Activated B cell treated with CpG ODN at 0.5 μM for 24 hours (primary cell): ENCODE data around the gene ANXA6. TPM values are rescaled to one million over a fixed set of nuclear protein-coding genes. Genes with fewer than 3 reads are reported as not detected.

Experiments used
- ATAC-seq: fragments of 200-7000 bp; cut with Tn5 transposase; one replicate; pipeline ENCODE4 v1.10.0; 2021; ENCODE audit warnings: low read depth, mild to moderate bottlenecking, moderate library complexity
- CTCF ChIA-PET: fragments of 350-600 bp; sonication (Branson Sonifier 250); formaldehyde crosslinking; loops from one replicate; lab custom pipeline; 2021; ENCODE audit warnings: antibody characterized with exemption; lab: Charles Lee
- POLR2A ChIA-PET: fragments of 350-600 bp; sonication (Branson Sonifier 250); formaldehyde crosslinking; loops from one replicate; lab custom pipeline; 2021; ENCODE audit warnings: antibody characterized with exemption; lab: Charles Lee
- DNase-seq: peaks from one replicate; pipeline ENCODE4 v3.0.0; 2022
- H3K27ac Mint-ChIP-seq: one replicate; pipeline ENCODE4 v1.8.0; 2020; ENCODE audit warnings: mixed read lengths
- H3K27me3 Mint-ChIP-seq: one replicate; pipeline ENCODE4 v1.8.0; 2021; ENCODE audit warnings: mixed read lengths
- H3K36me3 Mint-ChIP-seq: one replicate; pipeline ENCODE4 v1.8.0; 2021; ENCODE audit warnings: low read depth, mixed read lengths
- H3K4me1 Mint-ChIP-seq: one replicate; pipeline ENCODE4 v1.8.0; 2021; ENCODE audit warnings: mixed read lengths
- H3K4me3 Mint-ChIP-seq: one replicate; pipeline ENCODE4 v1.8.0; 2020; ENCODE audit warnings: mild to moderate bottlenecking, mixed read lengths
- H3K9me3 Mint-ChIP-seq: one replicate; pipeline ENCODE4 v1.8.0; 2020; ENCODE audit warnings: mixed read lengths
- CTCF ChIP-seq: fragments of 200-600 bp; IDR thresholded peaks from one replicate; pipeline ENCODE4 v1.8.0; 2022; ENCODE audit warnings: antibody characterized with exemption, mild to moderate bottlenecking
- intact Hi-C: fragments of 100-400 bp; cut with micrococcal nuclease; formaldehyde crosslinking; loops from one replicate; pipeline ENCODE4 v1.15.1; 2024
- total RNA-seq: library from RNA; stranded (reverse); gene quantifications from 2 replicates; pipeline ENCODE4 v1.2.3, GENCODE V29; 2022

ANXA6 gene
- total RNA-seq, 1 donor from 2014 or later: 367 TPM

DNA sequence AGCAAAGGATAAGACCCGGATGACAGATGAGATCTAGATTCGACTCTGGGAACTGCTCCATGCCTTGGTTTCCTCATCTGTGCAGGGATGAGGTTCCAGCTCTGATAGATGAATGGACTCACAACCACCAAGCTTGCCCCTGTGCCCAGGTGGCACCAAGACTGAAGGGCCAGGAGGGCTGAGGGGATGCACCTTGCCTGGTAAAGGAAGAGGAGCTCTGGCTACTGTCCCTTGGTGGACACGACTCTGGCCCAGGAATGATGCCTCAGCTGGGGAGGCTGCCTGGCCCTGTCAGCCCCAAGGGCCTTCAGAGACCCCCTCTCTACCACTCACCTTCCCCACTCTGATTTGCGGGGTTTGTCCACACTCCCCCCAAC is 24.9 kb upstream of the ANXA6 start:
- ChIA-PET POLR2A (interaction anchor here (0.7 to 2.1 kb wide), 6 partner anchors 10 to 56 kb away, joined by 3 to 5 read pairs (median 4); partner anchors contain the start of gene CCDC69), CTCF (interaction anchor here (1.1 to 1.5 kb wide), 3 partner anchors 17 to 131 kb away, joined by 3 to 6 read pairs (median 4); no protein-coding TSS in a partner anchor)
- H3K4me3 Mint-ChIP-seq: no peak overlapping the region
- no peak for ATAC-seq
- no peaks in the 10 kb centered on the region for H3K27me3 Mint-ChIP-seq
- H3K4me1 Mint-ChIP-seq: peaks cover 51% of the 10 kb centered on the region
- peak overlapping the region; percentile 67 for H3K27ac Mint-ChIP-seq
- H3K9me3 Mint-ChIP-seq: no peaks in the 10 kb centered on the region
- H3K36me3 Mint-ChIP-seq: peaks cover 77% of the 10 kb centered on the region
- no peak for TF ChIP-seq CTCF
- intact Hi-C loops: no loop called here
- DNase-seq: no peak

GRCh38 chr5:151181818-151182523 is 24.4 kb upstream of the ANXA6 start:
- DNase-seq: no peak
- POLR2A ChIA-PET: interaction anchor here (0.7 to 2.1 kb wide), 8 partner anchors 10 to 56 kb away, joined by 3 to 5 read pairs (median 4); partner anchors contain the start of gene CCDC69
- H3K4me1 Mint-ChIP-seq: peaks cover 53% of the 10 kb centered on the region
- no peak overlapping the region for H3K4me3 Mint-ChIP-seq
- CTCF ChIA-PET: interaction anchor here (1.1 to 1.5 kb wide), 3 partner anchors 17 to 130 kb away, joined by 3 to 6 read pairs (median 4); no protein-coding TSS in a partner anchor
- H3K27me3 Mint-ChIP-seq: no peaks in the 10 kb centered on the region
- peaks cover 72% of the 10 kb centered on the region for H3K36me3 Mint-ChIP-seq
- TF ChIP-seq CTCF: no peak
- no peaks in the 10 kb centered on the region for H3K9me3 Mint-ChIP-seq
- peak overlapping the region; percentile 67 for H3K27ac Mint-ChIP-seq
- intact Hi-C loops: no loop called here
- peak; percentile 57 for ATAC-seq

DNA sequence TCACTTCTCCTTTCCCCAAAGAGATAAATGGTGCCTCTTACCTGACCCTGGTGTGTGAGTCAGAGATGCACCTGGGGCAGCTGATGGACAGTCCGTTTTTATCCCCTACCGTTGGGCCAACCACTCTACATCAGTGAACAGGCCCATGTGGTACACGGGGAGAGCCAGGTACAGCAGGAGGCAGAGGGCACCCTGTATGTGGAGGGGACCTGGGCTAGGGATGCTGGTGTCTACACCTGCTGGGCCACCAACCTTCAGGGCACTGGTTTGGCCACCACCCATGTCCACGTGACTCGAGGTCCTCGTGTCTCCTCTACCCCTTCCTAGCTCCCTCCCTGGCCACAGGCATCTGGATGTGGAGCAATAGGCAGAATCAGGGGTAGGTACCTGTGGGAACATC is 22.7 kb upstream of the ANXA6 start:
- Mint-ChIP-seq H3K4me3 (no peak overlapping the region), H3K4me1 (peaks cover 47% of the 10 kb centered on the region), H3K36me3 (peaks cover 57% of the 10 kb centered on the region), H3K27ac (peak overlapping the region; percentile 27), H3K27me3 (no peaks in the 10 kb centered on the region), H3K9me3 (no peaks in the 10 kb centered on the region)
- ATAC-seq: no peak
- DNase-seq: no peak
- TF ChIP-seq CTCF: no peak
- POLR2A ChIA-PET: no interaction called here
- CTCF ChIA-PET: interaction anchor here (1.4 to 3.9 kb wide), 2 partner anchors 15 to 136 kb away, joined by 4 to 18 read pairs; no protein-coding TSS in a partner anchor
- intact Hi-C loops: no loop called here

DNA sequence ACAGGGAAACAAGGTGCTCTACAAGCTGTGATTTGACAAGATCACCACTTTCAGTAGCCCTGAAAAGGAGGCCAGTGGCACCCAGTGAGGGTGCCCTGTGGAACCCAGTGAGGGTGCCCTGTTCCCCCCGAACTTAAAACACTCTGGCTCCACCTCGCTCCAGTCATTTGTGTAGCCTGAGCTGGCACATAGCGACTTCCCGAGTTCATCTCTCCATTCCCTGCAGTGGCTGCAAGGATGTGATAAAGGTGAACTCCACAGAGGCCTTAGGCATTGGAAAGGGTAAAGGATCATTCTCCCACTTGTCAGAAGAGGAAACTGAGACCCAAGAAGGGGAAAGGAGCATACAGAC is 21.9 kb upstream of the ANXA6 start:
- no peak for TF ChIP-seq CTCF
- Mint-ChIP-seq H3K36me3 (peaks cover 58% of the 10 kb centered on the region), H3K27me3 (no peaks in the 10 kb centered on the region), H3K4me3 (no peak overlapping the region), H3K4me1 (peaks cover 49% of the 10 kb centered on the region), H3K27ac (peak overlapping the region; percentile 63), H3K9me3 (no peaks in the 10 kb centered on the region)
- ATAC-seq (no peak), DNase-seq (no peak)
- ChIA-PET POLR2A (interaction anchor here (0.9 to 1.4 kb wide), 2 partner anchors 34 to 36 kb away, joined by 3 read pairs; no protein-coding TSS in a partner anchor), CTCF (interaction anchor here (1.1 to 3.9 kb wide), 3 partner anchors 14 to 137 kb away, joined by 3 to 18 read pairs (median 4); no protein-coding TSS in a partner anchor)
- intact Hi-C loops: loop anchor here (2.0 kb wide), 1 partner anchor 17 kb away; no protein-coding TSS in a partner anchor
